ENCODE data around the gene SUSD4.

DNA sequence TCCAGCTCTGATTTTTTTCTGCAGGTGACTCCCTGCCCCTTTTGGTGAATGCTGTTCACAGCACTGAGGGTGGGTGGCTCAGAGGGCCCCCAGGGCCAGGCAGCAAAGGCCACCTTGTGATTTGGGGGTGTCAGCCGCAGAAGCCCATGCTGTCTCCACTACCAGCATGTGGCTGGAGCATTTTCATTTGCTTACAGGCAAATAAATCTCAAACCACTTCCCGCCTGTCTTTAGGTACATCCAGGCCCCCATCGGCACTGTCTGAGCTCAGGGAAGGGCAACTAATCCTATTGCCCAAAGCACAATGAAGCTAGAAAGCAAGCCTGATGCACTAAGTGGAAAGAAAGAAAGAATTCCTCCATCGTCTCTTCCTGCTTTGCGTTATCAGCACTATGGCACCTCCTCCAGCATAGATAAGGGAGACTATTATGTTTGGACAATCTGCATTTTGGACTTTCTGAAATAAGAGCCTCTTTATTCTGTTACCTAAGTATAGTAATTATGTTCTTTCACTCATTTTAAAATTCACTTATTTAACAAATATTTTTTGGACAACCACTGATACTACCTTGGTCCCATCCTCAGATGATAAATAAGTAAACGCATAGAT is 120.4 kb downstream of the SUSD4 start:
- TF ChIP-seq POLR2A (IDR thresholded peaks at IDR 0.05) (no peak), POLR2AphosphoS5 (IDR thresholded peaks at IDR 0.05) (no peak), EP300 (IDR thresholded peaks at IDR 0.05) (no peak)

All from upper lobe of left lung (tissue), 4 donors.